ENCODE results near the gene CNDP1.

GRCh38 chr18:74626049-74626874, 92.0 kb downstream of the CNDP1 start:
- TF ChIP-seq EZH2 (IDR thresholded peaks at IDR 0.05): no peak
- no peak for TF ChIP-seq POLR2AphosphoS5 (IDR thresholded peaks at IDR 0.05; ENCODE audit: borderline replicate concordance, low read depth, low read length)

Measured in SK-N-MC (cell line).